Karpas-422 (cell line): ENCODE measurements around the gene GALNT17. TPM values are rescaled to one million over a fixed set of nuclear protein-coding genes. Genes with fewer than 3 reads are reported as not detected.

Experiments used
- DNase-seq: peaks from one replicate; pipeline ENCODE4 v3.0.0-alpha.2; 2015
- H2AFZ ChIP-seq: fragments of 200-600 bp; sonication (generic); 2 replicates; pipeline ENCODE4 v1.6.1; 2014; ENCODE audit warnings: antibody characterized with exemption, low read length, mixed read lengths
- H3K27ac ChIP-seq: fragments of 200-600 bp; sonication (generic); 2 replicates; pipeline ENCODE4 v1.5.1; 2014; ENCODE audit warnings: mild to moderate bottlenecking, low read length, moderate library complexity
- H3K27me3 ChIP-seq: fragments of 200-600 bp; sonication (generic); 2 replicates; pipeline ENCODE4 v1.6.1; 2014; ENCODE audit warnings: low read length, mixed read lengths
- H3K36me3 ChIP-seq: fragments of 200-600 bp; sonication (generic); 2 replicates; pipeline ENCODE4 v1.6.1; 2014; ENCODE audit warnings: low read length, mixed read lengths; ENCODE audit not compliant: insufficient read depth
- H3K4me1 ChIP-seq: fragments of 200-600 bp; sonication (generic); 2 replicates; pipeline ENCODE4 v1.6.1; 2014; ENCODE audit warnings: mild to moderate bottlenecking, low read length, mixed read lengths
- H3K4me2 ChIP-seq: fragments of 200-600 bp; sonication (generic); 2 replicates; pipeline ENCODE4 v1.6.1; 2014; ENCODE audit warnings: low read length, low read depth, mild to moderate bottlenecking; ENCODE audit not compliant: poor library complexity, severe bottlenecking
- H3K4me3 ChIP-seq: fragments of 200-600 bp; sonication (generic); 2 replicates; pipeline ENCODE4 v1.5.1; 2014; ENCODE audit warnings: mild to moderate bottlenecking, antibody characterized with exemption, low read length, mixed read lengths
- H3K79me2 ChIP-seq: fragments of 200-600 bp; sonication (generic); 2 replicates; pipeline ENCODE4 v1.6.1; 2014; ENCODE audit warnings: mild to moderate bottlenecking, low read length, mixed read lengths
- H3K9ac ChIP-seq: fragments of 200-600 bp; sonication (generic); 2 replicates; pipeline ENCODE4 v1.6.0; 2014; ENCODE audit warnings: low read length
- H3K9me2 ChIP-seq: fragments of 200-600 bp; sonication (generic), shearing (Covaris generic); replicated peaks from 2 replicates; pipeline ENCODE4 v1.6.0; 2014; ENCODE audit warnings: mild to moderate bottlenecking, low read length, moderate library complexity; ENCODE audit not compliant: insufficient read depth
- H3K9me3 ChIP-seq: fragments of 300-700, 200-600 bp; sonication (generic); 2 replicates; pipeline ENCODE4 v1.6.1; 2014; ENCODE audit warnings: low read length, mixed read lengths
- H4K20me1 ChIP-seq: fragments of 200-600 bp; sonication (generic); 2 replicates; pipeline ENCODE4 v1.6.1; 2014; ENCODE audit warnings: mild to moderate bottlenecking, antibody characterized with exemption, low read length, low read depth; ENCODE audit not compliant: insufficient read depth
- total RNA-seq: library from RNA; depleted of rRNA; stranded (reverse); fragments of >200 nt; shearing (Covaris generic); gene quantifications from 2 replicates; pipeline ENCODE4 v1.2.3, GENCODE V29; 2014; ENCODE audit warnings: low replicate concordance

GALNT17 gene
- total RNA-seq, 1 experiment from 2014 or later, result not detected

DNA sequence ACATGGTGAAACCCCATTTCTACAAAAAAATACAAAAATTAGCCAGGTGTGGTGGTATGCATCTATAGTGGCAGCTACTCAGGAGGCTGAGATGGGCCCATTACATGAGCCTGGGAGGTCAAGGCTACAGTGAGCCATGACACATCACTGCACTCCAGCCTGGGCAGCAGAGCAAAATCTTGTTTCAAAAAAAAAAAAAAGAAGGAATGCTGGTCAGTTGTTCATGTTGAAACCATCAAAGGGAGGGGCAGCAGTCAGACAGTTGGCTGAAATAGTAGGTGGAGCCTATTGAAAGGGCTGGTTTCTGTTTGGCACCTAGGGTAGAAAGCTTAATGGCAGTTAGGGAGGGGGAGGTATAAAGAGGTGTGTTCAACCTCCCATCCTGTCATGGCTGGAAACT lies 323.0 kb downstream of the GALNT17 start:
- Histone ChIP-seq H3K4me3 (no peak overlapping the region), H4K20me1 (no peaks in the 10 kb centered on the region), H3K4me2 (no peak overlapping the region), H3K9ac (no peak overlapping the region), H3K9me3 (no peaks in the 10 kb centered on the region), H3K27me3 (no peaks in the 10 kb centered on the region), H2AFZ (no peak overlapping the region), H3K36me3 (no peaks in the 10 kb centered on the region), H3K9me2 (no peaks in the 10 kb centered on the region), H3K4me1 (no peaks in the 10 kb centered on the region), H3K27ac (no peak overlapping the region), H3K79me2 (no peaks in the 10 kb centered on the region)
- DNase-seq, result no peak

DNA sequence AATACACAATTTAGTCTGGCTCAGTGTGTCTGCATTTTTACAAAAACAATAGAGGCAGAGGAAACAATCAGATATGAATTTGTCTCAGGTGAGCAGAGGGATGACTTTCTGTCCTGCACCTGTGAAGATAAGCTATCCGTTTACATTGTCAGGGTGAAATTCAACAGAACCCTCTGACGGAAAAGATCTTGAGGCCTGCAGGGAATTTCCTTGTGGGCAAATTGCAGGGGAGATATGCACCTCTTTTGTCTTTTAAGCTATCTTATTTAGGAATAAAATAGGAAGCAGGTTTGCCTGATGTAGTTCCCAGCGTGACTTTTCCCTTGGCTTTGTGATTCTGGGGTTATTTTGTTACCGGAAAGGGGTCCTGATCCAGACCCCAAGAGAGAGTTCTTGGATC lies 325.1 kb downstream of the GALNT17 start:
- H4K20me1 ChIP-seq, result no peaks in the 10 kb centered on the region
- H3K4me3 ChIP-seq, result no peak overlapping the region
- H3K4me1 ChIP-seq, result no peaks in the 10 kb centered on the region
- DNase-seq, result no peak
- H3K36me3 ChIP-seq, result no peaks in the 10 kb centered on the region
- H2AFZ ChIP-seq, result no peak overlapping the region
- H3K9ac ChIP-seq, result no peak overlapping the region
- H3K4me2 ChIP-seq, result no peak overlapping the region
- H3K9me3 ChIP-seq, result no peaks in the 10 kb centered on the region
- no peaks in the 10 kb centered on the region for H3K79me2 ChIP-seq
- H3K9me2 ChIP-seq, result no peaks in the 10 kb centered on the region
- H3K27me3 ChIP-seq, result no peaks in the 10 kb centered on the region
- H3K27ac ChIP-seq, result no peak overlapping the region

GRCh38 chr7:71457846-71458590 lies 326.1 kb downstream of the GALNT17 start:
- Histone ChIP-seq H3K4me2 (no peak overlapping the region), H3K36me3 (no peaks in the 10 kb centered on the region), H4K20me1 (no peaks in the 10 kb centered on the region), H3K27ac (no peak overlapping the region), H3K9ac (no peak overlapping the region), H3K4me1 (no peaks in the 10 kb centered on the region), H3K9me2 (no peaks in the 10 kb centered on the region), H3K79me2 (no peaks in the 10 kb centered on the region), H2AFZ (no peak overlapping the region), H3K4me3 (no peak overlapping the region), H3K9me3 (no peaks in the 10 kb centered on the region), H3K27me3 (no peaks in the 10 kb centered on the region)
- no peak for DNase-seq

- Histone ChIP-seq H3K27ac (no peak overlapping the region), H3K4me2 (no peak overlapping the region), H4K20me1 (no peaks in the 10 kb centered on the region), H3K9me2 (no peaks in the 10 kb centered on the region), H3K9me3 (no peaks in the 10 kb centered on the region), H3K36me3 (no peaks in the 10 kb centered on the region), H3K4me1 (no peaks in the 10 kb centered on the region), H3K79me2 (no peaks in the 10 kb centered on the region), H3K27me3 (no peaks in the 10 kb centered on the region), H3K4me3 (no peak overlapping the region), H3K9ac (no peak overlapping the region), H2AFZ (no peak overlapping the region)
- DNase-seq, result no peak
Observed at GRCh38 chr7:71459132-71459531, 327.2 kb downstream of the GALNT17 start.

DNA sequence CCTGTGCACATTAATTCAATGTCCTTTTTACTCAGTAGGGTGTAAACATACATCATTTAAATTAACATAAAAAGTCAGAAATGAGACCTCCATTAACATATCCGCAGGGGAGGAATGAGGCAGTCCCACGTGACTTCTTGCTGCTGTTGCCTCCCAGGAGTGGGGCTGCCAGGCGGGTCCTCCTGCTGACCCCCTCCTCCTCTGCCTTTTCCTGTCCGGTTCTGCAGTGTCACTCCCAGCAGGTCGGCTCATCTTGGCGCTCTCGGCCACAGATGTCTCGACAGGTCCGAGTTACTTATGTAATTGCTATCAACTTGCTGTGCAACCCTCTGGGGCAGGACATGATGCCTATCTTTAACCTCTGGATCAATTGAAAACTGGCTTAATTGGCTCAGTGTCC lies 329.6 kb downstream of the GALNT17 start:
- Histone ChIP-seq H3K9me2 (0 out of 2 replicates have a peak, but pooled peaks cover 6% of the 10 kb centered on the region), H3K9me3 (no peaks in the 10 kb centered on the region), H3K4me1 (no peaks in the 10 kb centered on the region), H3K36me3 (no peaks in the 10 kb centered on the region), H3K27ac (no peak overlapping the region), H4K20me1 (no peaks in the 10 kb centered on the region), H3K4me2 (no peak overlapping the region), H3K27me3 (no peaks in the 10 kb centered on the region), H2AFZ (no peak overlapping the region), H3K9ac (no peak overlapping the region), H3K4me3 (no peak overlapping the region), H3K79me2 (no peaks in the 10 kb centered on the region)
- DNase-seq, result no peak

- Histone ChIP-seq H3K36me3 (no peaks in the 10 kb centered on the region), H3K4me3 (no peak overlapping the region), H3K9me3 (no peaks in the 10 kb centered on the region), H3K27ac (no peak overlapping the region), H3K27me3 (no peaks in the 10 kb centered on the region), H2AFZ (no peak overlapping the region), H3K4me2 (no peak overlapping the region), H3K4me1 (no peaks in the 10 kb centered on the region), H4K20me1 (no peaks in the 10 kb centered on the region), H3K9ac (no peak overlapping the region), H3K79me2 (no peaks in the 10 kb centered on the region), H3K9me2 (0 out of 2 replicates have a peak, but pooled peaks cover 6% of the 10 kb centered on the region)
- no peak for DNase-seq
Observed at GRCh38 chr7:71465741-71466189, 333.8 kb downstream of the GALNT17 start.

- Histone ChIP-seq H3K79me2 (no peaks in the 10 kb centered on the region), H3K27ac (no peak overlapping the region), H4K20me1 (no peaks in the 10 kb centered on the region), H3K9me3 (no peaks in the 10 kb centered on the region), H3K4me1 (no peaks in the 10 kb centered on the region), H3K4me3 (no peak overlapping the region), H3K27me3 (no peaks in the 10 kb centered on the region), H3K9ac (no peak overlapping the region), H3K36me3 (no peaks in the 10 kb centered on the region), H3K9me2 (0 out of 2 replicates have a peak, but pooled peaks cover 6% of the 10 kb centered on the region), H2AFZ (no peak overlapping the region), H3K4me2 (no peak overlapping the region)
- no peak for DNase-seq
Observed at GRCh38 chr7:71466448-71467145, 334.7 kb downstream of the GALNT17 start.

DNA sequence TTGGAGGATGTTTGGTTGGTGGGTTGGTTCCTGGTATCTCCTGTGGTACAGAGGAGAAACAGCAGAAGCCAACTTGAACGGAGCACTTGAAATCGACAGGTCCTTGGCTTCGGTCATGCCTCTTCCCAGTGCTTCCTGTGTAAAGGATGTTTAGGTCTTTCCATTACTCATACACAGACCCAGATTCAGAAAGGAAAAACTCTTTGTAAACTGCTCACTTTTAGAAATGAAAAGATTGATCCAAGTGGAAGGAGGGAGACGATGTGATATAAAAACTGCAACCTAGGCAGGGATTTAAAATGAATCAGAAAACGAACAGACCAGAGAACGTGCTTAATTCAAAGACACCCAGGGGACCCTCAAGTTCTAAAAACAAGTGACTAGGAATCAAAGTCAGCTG lies 338.4 kb downstream of the GALNT17 start:
- no peaks in the 10 kb centered on the region for H3K79me2 ChIP-seq
- no peak for DNase-seq
- no peaks in the 10 kb centered on the region for H3K4me1 ChIP-seq
- no peaks in the 10 kb centered on the region for H3K27me3 ChIP-seq
- no peaks in the 10 kb centered on the region for H4K20me1 ChIP-seq
- no peak overlapping the region for H3K4me2 ChIP-seq
- H3K4me3 ChIP-seq, result no peak overlapping the region
- H3K9ac ChIP-seq, result no peak overlapping the region
- no peaks in the 10 kb centered on the region for H3K36me3 ChIP-seq
- H3K27ac ChIP-seq, result no peak overlapping the region
- H2AFZ ChIP-seq, result no peak overlapping the region
- no peaks in the 10 kb centered on the region for H3K9me3 ChIP-seq
- no peaks in the 10 kb centered on the region for H3K9me2 ChIP-seq
